PC-3 (cell line): ENCODE results near the gene TULP3.

Source experiments
- CTCF ChIP-seq: fragments of 300-600 bp; sonication (generic); conservative IDR thresholded peaks from 2 replicates; pipeline ENCODE4 v1.5.1; 2017; ENCODE audit warnings: antibody characterized with exemption, low read depth, mild to moderate bottlenecking, low read length
- EZH2 ChIP-seq: fragments of 300-600 bp; sonication (generic); IDR thresholded peaks from one replicate; pipeline ENCODE4 v1.6.1; 2017; ENCODE audit warnings: antibody characterized with exemption, mild to moderate bottlenecking, low read length; ENCODE audit not compliant: unreplicated experiment

GRCh38 chr12:2841056-2841650, 49.5 kb upstream of the TULP3 start:
- no peak for TF ChIP-seq CTCF
- TF ChIP-seq EZH2: no peak
